ENCODE measurements around the gene C1QL4.

GRCh38 chr12:49309386-49309785 is 27.6 kb downstream of the C1QL4 start:
- TF ChIP-seq CTCF (IDR thresholded peaks at IDR 0.05 in 2 of 3, conservative IDR thresholded peaks at IDR 0.05 in 1 of 3; ENCODE audit: insufficient read depth in 2 of 3, low read depth in 1 of 3, low read length in 3 of 3) (no peak), MAZ (CRISPR knock-in tag; conservative IDR thresholded peaks at IDR 0.05 in 1 of 2, IDR thresholded peaks at IDR 0.05 in 1 of 2) (no peak), POLR2A (conservative IDR thresholded peaks at IDR 0.05) (no peak), CEBPB (tag; IDR thresholded peaks at IDR 0.05) (no peak), RERE (CRISPR knock-in tag; IDR thresholded peaks at IDR 0.05; ENCODE audit: borderline replicate concordance) (no peak), ZBTB7A (IDR thresholded peaks at IDR 0.05; ENCODE audit: borderline replicate concordance, control insufficient read depth, low read depth, low read length) (no peak), BACH1 (tag; IDR thresholded peaks at IDR 0.05) (no peak), TRIM25 (IDR thresholded peaks at IDR 0.05; ENCODE audit: borderline replicate concordance) (no peak), FOS (IDR thresholded peaks at IDR 0.05; ENCODE audit: extremely low read depth, insufficient read length) (no peak), ZBTB26 (CRISPR knock-in tag; IDR thresholded peaks at IDR 0.05) (no peak), BCLAF1 (IDR thresholded peaks at IDR 0.05; ENCODE audit: borderline replicate concordance in 1 of 2, control insufficient read depth in 1 of 2, low read depth in 2 of 2, low read length in 1 of 2) (no peak), ZNF197 (CRISPR knock-in tag; IDR thresholded peaks at IDR 0.05; ENCODE audit: low read depth) (no peak), TCF7L2 (IDR thresholded peaks at IDR 0.05; ENCODE audit: low read depth, low read length) (no peak), ZEB2 (IDR thresholded peaks at IDR 0.05) (no peak)

All from K562 (cell line).